Ascending aorta (tissue), 2 donors: ENCODE results near the gene P3H3. TPM values are rescaled to one million over a fixed set of nuclear protein-coding genes. Genes with fewer than 3 reads are reported as not detected.
A peak's percentile ranks its signal among the peaks of the same experiment; 100 is the strongest.

ENCODE experiments used
- DNase-seq, 2 donors: peaks; one replicate each; pipeline ENCODE4 v3.0.0-alpha.2; 2019; ENCODE audit warnings: low spot score in 2 of 2
- H3K27ac ChIP-seq, 2 donors: fragments of 200-600 bp; sonication (generic); one replicate each; pipeline ENCODE4 v1.5.1; 2016 to 2017; ENCODE audit warnings: mild to moderate bottlenecking in 1 of 2
- H3K27me3 ChIP-seq: fragments of 200-600 bp; sonication (generic); one replicate; pipeline ENCODE4 v1.5.1; 2017
- H3K36me3 ChIP-seq, 2 donors: fragments of 200-600 bp; sonication (generic); one replicate each; pipeline ENCODE4 v1.5.1; 2016
- H3K4me1 ChIP-seq, 2 donors: fragments of 200-600 bp; sonication (generic); one replicate each; pipeline ENCODE4 v1.5.1; 2016 to 2017; ENCODE audit warnings: mild to moderate bottlenecking in 1 of 2
- H3K4me3 ChIP-seq, 2 donors: fragments of 200-600 bp; sonication (generic); one replicate each; pipeline ENCODE4 v1.5.1; 2016 to 2017; ENCODE audit warnings: mild to moderate bottlenecking in 1 of 2
- H3K9me3 ChIP-seq, 2 donors: fragments of 200-600 bp; sonication (generic); one replicate each; pipeline ENCODE4 v1.5.1; 2016
- intact Hi-C: fragments of 100-400 bp; cut with DNase I; formaldehyde crosslinking; loops from one replicate; pipeline ENCODE4 v1.15.1; 2023
- total RNA-seq: library from RNA; depleted of rRNA; stranded (reverse); fragments of >200 nt; gene quantifications from one replicate; pipeline ENCODE4 v1.1.0, GENCODE V29; 2016
- TF ChIP-seq, protein P1 (sequence below), 3 experiments: fragments of 200-600 bp in 2 of 3; fragments of 450-650 bp in 1 of 3; sonication (generic) in 2 of 3; IDR thresholded peaks; one replicate each; pipeline ENCODE4 v1.5.1; 2016 to 2019; ENCODE audit warnings: antibody characterized with exemption in 3 of 3, mild to moderate bottlenecking in 1 of 3, moderate library complexity in 1 of 3

P3H3 gene
- total RNA-seq, 1 donor from 2014 or later, result 62.2 TPM

DNA sequence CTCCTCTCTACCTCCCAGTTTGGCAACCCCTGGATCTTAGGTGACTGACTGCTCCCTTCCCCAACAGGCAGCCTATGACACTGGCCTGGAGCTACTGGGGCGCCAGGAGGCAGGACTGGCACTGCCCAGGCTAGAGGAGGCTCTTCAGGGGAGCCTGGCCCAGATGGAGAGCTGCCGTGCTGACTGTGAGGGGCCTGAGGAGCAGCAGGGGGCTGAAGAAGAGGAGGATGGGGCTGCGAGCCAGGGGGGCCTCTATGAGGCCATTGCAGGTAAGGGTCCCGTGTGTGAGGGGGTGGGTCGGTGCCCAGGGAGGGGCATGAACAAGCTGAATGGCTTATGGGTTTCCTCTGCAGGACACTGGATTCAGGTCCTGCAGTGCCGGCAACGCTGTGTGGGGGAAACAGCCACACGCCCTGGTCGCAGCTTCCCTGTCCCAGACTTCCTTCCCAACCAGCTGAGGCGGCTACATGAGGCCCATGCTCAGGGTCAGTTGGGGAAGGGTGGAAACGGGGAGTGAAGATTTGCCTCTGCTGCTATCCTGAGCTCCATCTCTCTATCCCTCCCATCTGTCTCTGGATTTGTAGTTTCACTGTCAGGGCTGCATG is 2.2 kb downstream of the P3H3 start:
- Histone ChIP-seq H3K4me1 (peaks cover 0 to 11% of the 10 kb centered on the region in 2 donors), H3K4me3 (peak overlapping the region in 1 of 2 donors; percentile 74), H3K36me3 (peaks cover 10 to 30% of the 10 kb centered on the region in 2 donors), H3K27me3 (no peaks in the 10 kb centered on the region), H3K27ac (peak overlapping the region; percentile 90), H3K9me3 (no peaks in the 10 kb centered on the region)
- DNase-seq, result peak in 1 of 2 donors; percentile 2
- TF ChIP-seq, protein P1, sequence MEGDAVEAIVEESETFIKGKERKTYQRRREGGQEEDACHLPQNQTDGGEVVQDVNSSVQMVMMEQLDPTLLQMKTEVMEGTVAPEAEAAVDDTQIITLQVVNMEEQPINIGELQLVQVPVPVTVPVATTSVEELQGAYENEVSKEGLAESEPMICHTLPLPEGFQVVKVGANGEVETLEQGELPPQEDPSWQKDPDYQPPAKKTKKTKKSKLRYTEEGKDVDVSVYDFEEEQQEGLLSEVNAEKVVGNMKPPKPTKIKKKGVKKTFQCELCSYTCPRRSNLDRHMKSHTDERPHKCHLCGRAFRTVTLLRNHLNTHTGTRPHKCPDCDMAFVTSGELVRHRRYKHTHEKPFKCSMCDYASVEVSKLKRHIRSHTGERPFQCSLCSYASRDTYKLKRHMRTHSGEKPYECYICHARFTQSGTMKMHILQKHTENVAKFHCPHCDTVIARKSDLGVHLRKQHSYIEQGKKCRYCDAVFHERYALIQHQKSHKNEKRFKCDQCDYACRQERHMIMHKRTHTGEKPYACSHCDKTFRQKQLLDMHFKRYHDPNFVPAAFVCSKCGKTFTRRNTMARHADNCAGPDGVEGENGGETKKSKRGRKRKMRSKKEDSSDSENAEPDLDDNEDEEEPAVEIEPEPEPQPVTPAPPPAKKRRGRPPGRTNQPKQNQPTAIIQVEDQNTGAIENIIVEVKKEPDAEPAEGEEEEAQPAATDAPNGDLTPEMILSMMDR (IDR thresholded peaks at IDR 0.05), result no peak
- intact Hi-C loops, result no loop called here

DNA sequence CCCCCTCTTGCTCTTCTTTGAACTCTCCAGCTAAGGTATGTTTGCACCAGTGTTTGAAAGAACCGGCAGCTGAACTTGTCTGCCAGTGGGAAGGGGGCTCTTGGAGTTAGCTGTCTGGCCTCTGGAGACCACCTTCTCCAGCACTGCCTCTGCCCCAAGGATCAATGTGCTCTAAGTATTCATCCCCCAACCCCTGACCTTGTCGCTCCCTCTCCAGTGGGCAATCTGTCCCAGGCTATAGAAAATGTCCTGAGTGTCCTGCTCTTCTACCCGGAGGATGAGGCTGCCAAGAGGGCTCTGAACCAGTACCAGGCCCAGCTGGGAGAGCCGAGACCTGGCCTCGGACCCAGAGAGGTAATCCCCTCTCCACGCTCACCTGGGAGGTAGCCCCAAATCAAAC is 2.8 kb downstream of the P3H3 start:
- no peak overlapping the region for H3K4me3 ChIP-seq
- peak overlapping the region in 1 of 2 donors; percentile 11 for H3K27ac ChIP-seq
- H3K9me3 ChIP-seq, result no peaks in the 10 kb centered on the region
- H3K36me3 ChIP-seq, result peaks cover 10 to 30% of the 10 kb centered on the region in 2 donors
- peaks cover 0 to 10% of the 10 kb centered on the region in 2 donors for H3K4me1 ChIP-seq
- TF ChIP-seq, protein P1 (IDR thresholded peaks at IDR 0.05), result no peak
- no peak for DNase-seq
- no peaks in the 10 kb centered on the region for H3K27me3 ChIP-seq
- intact Hi-C loops, result no loop called here

DNA sequence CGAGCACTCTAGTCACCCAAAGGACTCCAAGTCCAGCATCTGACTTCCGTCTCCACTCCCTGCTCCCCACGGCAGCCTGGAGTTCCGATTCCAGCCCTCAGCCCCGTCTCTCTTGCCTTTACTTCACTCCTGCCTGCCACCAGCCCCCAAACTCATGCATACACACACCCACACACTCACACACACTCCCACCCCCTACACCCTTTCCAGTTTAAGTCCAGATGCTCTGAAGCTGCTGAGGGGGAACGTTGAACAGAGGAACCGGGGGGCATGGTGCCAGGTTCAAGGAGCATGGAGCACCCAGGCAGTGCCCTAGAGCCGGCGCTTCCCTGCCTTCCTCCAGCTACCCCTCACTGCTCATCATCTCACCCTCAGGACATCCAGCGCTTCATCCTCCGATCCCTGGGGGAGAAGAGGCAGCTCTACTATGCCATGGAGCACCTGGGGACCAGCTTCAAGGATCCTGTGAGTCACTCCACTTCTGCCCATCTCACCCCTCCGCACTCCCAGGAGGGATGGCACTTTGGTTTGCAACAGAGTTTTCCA is 3.3 kb downstream of the P3H3 start:
- TF ChIP-seq, protein P1 (IDR thresholded peaks at IDR 0.05), result no peak
- no peak for DNase-seq

DNA sequence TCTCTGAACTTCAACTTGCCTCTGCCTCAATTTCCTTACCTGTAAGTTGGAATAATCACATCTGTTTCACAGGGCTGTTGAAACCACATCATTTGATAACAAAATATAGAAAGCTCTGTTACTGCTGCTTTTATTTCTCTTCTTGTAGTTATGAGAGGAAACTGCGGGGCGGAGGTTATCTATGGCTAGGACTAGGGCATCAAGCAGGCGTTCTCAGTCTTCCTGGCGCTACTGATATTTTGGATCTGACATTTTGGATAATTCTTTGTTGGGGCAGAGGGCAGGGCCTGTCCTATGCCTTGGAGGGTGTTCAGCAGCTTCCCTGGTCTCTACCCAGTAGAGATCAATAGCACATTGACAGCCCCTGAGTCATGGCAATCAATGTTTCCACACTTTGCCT is 3.9 kb downstream of the P3H3 start:
- Histone ChIP-seq H3K9me3 (no peaks in the 10 kb centered on the region), H3K36me3 (peaks cover 15 to 35% of the 10 kb centered on the region in 2 donors), H3K4me1 (peaks cover 0 to 7% of the 10 kb centered on the region in 2 donors), H3K4me3 (no peak overlapping the region), H3K27ac (no peak overlapping the region), H3K27me3 (no peaks in the 10 kb centered on the region)
- intact Hi-C loops, result no loop called here
- no peak for DNase-seq
- TF ChIP-seq, protein P1 (IDR thresholded peaks at IDR 0.05), result no peak

More for the DNA sequence above, 3.3 kb downstream of the P3H3 start:
- intact Hi-C loops, result no loop called here
- Histone ChIP-seq H3K4me3 (no peak overlapping the region), H3K4me1 (peaks cover 0 to 10% of the 10 kb centered on the region in 2 donors), H3K27ac (no peak overlapping the region), H3K27me3 (no peaks in the 10 kb centered on the region), H3K9me3 (no peaks in the 10 kb centered on the region), H3K36me3 (peaks cover 11 to 30% of the 10 kb centered on the region in 2 donors)

DNA sequence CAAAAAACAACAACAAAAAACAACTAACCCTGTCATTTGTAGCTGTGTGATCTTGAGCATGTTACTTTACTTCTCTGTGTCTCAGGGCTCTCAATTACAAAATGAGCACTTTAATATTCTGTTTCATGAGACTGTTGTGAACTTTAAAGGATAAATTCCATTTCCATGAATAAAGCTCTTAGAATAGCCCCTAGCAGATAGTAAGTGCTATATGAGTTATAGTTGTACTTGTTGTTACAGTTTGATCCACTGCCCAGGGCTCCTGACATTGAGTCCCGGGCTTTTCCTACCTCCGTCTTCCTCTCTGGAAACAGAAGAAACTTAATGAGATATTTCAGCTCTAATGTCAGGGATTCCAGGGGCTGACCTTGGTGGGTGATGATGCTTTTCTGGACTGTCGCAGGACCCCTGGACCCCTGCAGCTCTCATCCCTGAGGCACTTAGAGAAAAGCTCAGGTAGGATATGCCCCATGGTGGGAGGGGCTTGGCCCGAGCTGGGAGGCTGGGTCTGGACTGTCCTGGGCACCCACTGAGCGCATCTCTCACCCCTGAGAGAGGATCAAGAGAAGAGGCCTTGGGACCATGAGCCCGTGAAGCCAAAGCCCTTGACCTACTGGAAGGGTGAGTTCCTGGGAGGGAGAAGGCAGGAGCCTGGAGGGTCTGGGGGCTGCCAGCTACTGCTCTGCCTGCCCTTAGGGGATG is 5.1 kb downstream of the P3H3 start:
- DNase-seq, result no peak
- peaks cover 25 to 47% of the 10 kb centered on the region in 2 donors for H3K36me3 ChIP-seq
- no peaks in the 10 kb centered on the region for H3K4me1 ChIP-seq
- intact Hi-C loops, result no loop called here
- no peaks in the 10 kb centered on the region for H3K9me3 ChIP-seq
- no peak overlapping the region for H3K27ac ChIP-seq
- TF ChIP-seq, protein P1 (IDR thresholded peaks at IDR 0.05), result no peak
- no peak overlapping the region for H3K4me3 ChIP-seq
- no peaks in the 10 kb centered on the region for H3K27me3 ChIP-seq
